OCI-LY7 (cell line): Measurements from ENCODE around the gene RPS4Y1. TPM values are rescaled to one million over a fixed set of nuclear protein-coding genes. Genes with fewer than 3 reads are reported as not detected.
"Not testable (repeated sequence)": the region's sequence is repeated elsewhere in the genome, so short reads cannot be mapped to it uniquely, and the experiment has no call there.

Experiments
- BruUV-seq: library from RNA; stranded (reverse); fragments of 400-500 nt; replicated peaks from 2 replicates; lab custom pipeline; 2021; lab: Mats Ljungman, UMichigan
- CTCF ChIA-PET: fragments of 300-600 bp; sonication (Branson Sonifier 250); formaldehyde crosslinking; loops from one replicate; lab custom pipeline; 2022; ENCODE audit warnings: antibody characterized with exemption; ENCODE audit not compliant: unreplicated experiment; lab: Charles Lee
- POLR2A ChIA-PET: fragments of 300-600 bp; sonication (Branson Sonifier 250); formaldehyde crosslinking; loops from one replicate; lab custom pipeline; 2022; ENCODE audit warnings: antibody characterized with exemption; lab: Charles Lee
- DNase-seq: peaks from one replicate; pipeline ENCODE4 v3.0.0-alpha.2; 2015; ENCODE audit warnings: low spot score
- H2AFZ ChIP-seq: fragments of 200-600 bp; sonication (generic), shearing (Covaris generic); 2 replicates; pipeline ENCODE4 v1.6.1; 2014; ENCODE audit warnings: mild to moderate bottlenecking, antibody characterized with exemption, low read length, moderate library complexity
- H3K27ac ChIP-seq: fragments of 200-600 bp; sonication (generic); 2 replicates; pipeline ENCODE4 v1.5.1; 2014; ENCODE audit warnings: mixed run types, low read depth, mild to moderate bottlenecking, moderate library complexity, low read length, inconsistent platforms; ENCODE audit not compliant: poor library complexity, severe bottlenecking
- H3K36me3 ChIP-seq: fragments of 200-600 bp; sonication (generic); 2 replicates; pipeline ENCODE4 v1.6.1; 2014; ENCODE audit warnings: mild to moderate bottlenecking, antibody characterized with exemption, low read length, moderate library complexity, mixed read lengths; ENCODE audit not compliant: insufficient read depth
- H3K4me1 ChIP-seq: fragments of 200-600 bp; sonication (generic); 2 replicates; pipeline ENCODE4 v1.5.1; 2014; ENCODE audit warnings: mild to moderate bottlenecking, low read length; ENCODE audit not compliant: insufficient read depth, poor library complexity, severe bottlenecking
- H3K4me2 ChIP-seq: fragments of 200-600 bp; sonication (generic); 2 replicates; pipeline ENCODE4 v1.6.1; 2014; ENCODE audit warnings: mild to moderate bottlenecking, low read length
- H3K4me3 ChIP-seq: fragments of 200-600 bp; sonication (generic); 2 replicates; pipeline ENCODE4 v1.5.1; 2014; ENCODE audit warnings: mild to moderate bottlenecking, low read depth, low read length; ENCODE audit not compliant: poor library complexity, severe bottlenecking
- H3K79me2 ChIP-seq: fragments of 200-600 bp; sonication (generic); 2 replicates; pipeline ENCODE4 v1.6.1; 2016; ENCODE audit warnings: low read depth, mild to moderate bottlenecking, low read length, moderate library complexity, mixed read lengths; ENCODE audit not compliant: insufficient read depth
- H3K9me2 ChIP-seq: fragments of 200-600 bp; sonication (generic); 2 replicates; pipeline ENCODE4 v1.6.1; 2016; ENCODE audit warnings: mild to moderate bottlenecking, low read length, mixed read lengths; ENCODE audit not compliant: insufficient read depth
- H3K9me3 ChIP-seq: fragments of 200-600 bp; sonication (generic); 2 replicates; pipeline ENCODE4 v1.6.1; 2014; ENCODE audit warnings: mild to moderate bottlenecking, mixed run types, low read length, mixed read lengths
- H4K20me1 ChIP-seq: fragments of 200-600 bp; sonication (generic); 2 replicates; pipeline ENCODE4 v1.6.1; 2014; ENCODE audit warnings: mild to moderate bottlenecking, antibody characterized with exemption, low read length, moderate library complexity, mixed read lengths; ENCODE audit not compliant: insufficient read depth
- EZH2phosphoT487 ChIP-seq: fragments of 200-600 bp; sonication (generic); IDR thresholded peaks from 2 replicates; pipeline ENCODE4 v1.6.1; 2018; ENCODE audit warnings: low read depth, borderline replicate concordance, mild to moderate bottlenecking, mixed run types, antibody characterized with exemption, low read length, moderate library complexity, mixed read lengths
- intact Hi-C: fragments of 100-400 bp; cut with micrococcal nuclease; formaldehyde crosslinking; loops from one replicate; pipeline ENCODE4 v1.10.0; 2022; ENCODE audit not compliant: unreplicated experiment
- total RNA-seq, 2 experiments: library from RNA; depleted of rRNA in 1 of 2; stranded (reverse); fragments of >200 nt in 1 of 2; shearing (Covaris generic) in 1 of 2; gene quantifications; 2 replicates each; pipeline ENCODE4 v1.2.3, GENCODE V29; 2014 to 2022
- TF ChIP-seq, protein P1 (sequence below): fragments of 200-600 bp; sonication (generic); conservative IDR thresholded peaks from 2 replicates; pipeline ENCODE4 v1.5.1; 2014; ENCODE audit warnings: mild to moderate bottlenecking, antibody characterized with exemption, low read length, moderate library complexity, mixed read lengths

The RPS4Y1 gene
- total RNA-seq, 2 experiments from 2014 or later, result 196 to 283 TPM

DNA sequence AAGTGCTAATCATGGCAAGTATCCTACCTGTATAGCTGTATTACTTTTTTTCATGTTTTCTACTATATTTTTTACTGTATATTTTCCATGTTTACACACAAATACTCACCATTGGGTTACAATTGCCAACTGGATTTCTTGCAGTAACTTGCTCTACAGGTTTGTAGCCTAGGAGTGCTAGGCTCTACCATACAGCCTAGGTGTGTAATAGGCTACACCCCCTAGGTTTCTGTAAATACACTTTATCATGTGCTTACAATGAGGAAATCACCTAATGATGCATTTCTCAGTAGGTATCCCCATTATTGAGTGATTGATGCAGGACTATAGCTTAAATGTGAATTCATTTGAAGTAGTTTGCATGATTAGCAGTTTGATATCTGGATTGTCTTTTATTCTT is 43.4 kb upstream of the RPS4Y1 start:
- Histone ChIP-seq H3K9me3 (no peaks in the 10 kb centered on the region), H3K9me2 (no peaks in the 10 kb centered on the region), H3K4me3 (no peak overlapping the region), H3K4me2 (no peak overlapping the region), H2AFZ (no peak overlapping the region), H3K36me3 (no peaks in the 10 kb centered on the region), H3K79me2 (no peaks in the 10 kb centered on the region), H3K4me1 (no peaks in the 10 kb centered on the region), H4K20me1 (no peaks in the 10 kb centered on the region), H3K27ac (no peak overlapping the region)
- ChIA-PET CTCF (no interaction called here), POLR2A (interaction anchor here (0.7 kb wide), 1 partner anchor 200 kb away, joined by 3 read pairs; no protein-coding TSS in a partner anchor)
- no peak for DNase-seq
- TF ChIP-seq, protein P1, sequence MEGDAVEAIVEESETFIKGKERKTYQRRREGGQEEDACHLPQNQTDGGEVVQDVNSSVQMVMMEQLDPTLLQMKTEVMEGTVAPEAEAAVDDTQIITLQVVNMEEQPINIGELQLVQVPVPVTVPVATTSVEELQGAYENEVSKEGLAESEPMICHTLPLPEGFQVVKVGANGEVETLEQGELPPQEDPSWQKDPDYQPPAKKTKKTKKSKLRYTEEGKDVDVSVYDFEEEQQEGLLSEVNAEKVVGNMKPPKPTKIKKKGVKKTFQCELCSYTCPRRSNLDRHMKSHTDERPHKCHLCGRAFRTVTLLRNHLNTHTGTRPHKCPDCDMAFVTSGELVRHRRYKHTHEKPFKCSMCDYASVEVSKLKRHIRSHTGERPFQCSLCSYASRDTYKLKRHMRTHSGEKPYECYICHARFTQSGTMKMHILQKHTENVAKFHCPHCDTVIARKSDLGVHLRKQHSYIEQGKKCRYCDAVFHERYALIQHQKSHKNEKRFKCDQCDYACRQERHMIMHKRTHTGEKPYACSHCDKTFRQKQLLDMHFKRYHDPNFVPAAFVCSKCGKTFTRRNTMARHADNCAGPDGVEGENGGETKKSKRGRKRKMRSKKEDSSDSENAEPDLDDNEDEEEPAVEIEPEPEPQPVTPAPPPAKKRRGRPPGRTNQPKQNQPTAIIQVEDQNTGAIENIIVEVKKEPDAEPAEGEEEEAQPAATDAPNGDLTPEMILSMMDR, result no peak
- TF ChIP-seq EZH2phosphoT487, result no peak
- intact Hi-C loops, result no loop called here
- no TSS peak for BruUV-seq

DNA sequence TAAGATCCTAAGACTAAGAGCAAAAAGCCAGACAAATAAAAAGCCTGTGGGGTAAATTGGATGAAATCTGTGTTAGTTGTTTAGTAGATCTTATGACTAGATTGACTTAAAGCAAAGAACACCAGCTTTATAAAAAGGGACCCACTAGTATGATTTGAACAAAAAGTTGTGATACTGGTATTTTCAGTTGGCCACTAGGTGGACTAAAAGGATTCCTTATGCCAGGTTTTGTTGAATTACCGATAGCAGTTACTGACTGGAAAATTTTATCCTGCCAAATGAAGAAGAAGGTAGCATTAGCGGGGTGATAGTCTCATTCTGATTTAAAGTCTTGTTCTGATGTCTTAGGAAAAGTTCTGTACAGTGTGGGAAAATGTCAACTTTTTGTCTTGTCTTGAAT is 41.2 kb upstream of the RPS4Y1 start:
- Histone ChIP-seq H3K4me2 (no peak overlapping the region), H2AFZ (no peak overlapping the region), H3K36me3 (no peaks in the 10 kb centered on the region), H3K4me1 (no peaks in the 10 kb centered on the region), H3K79me2 (no peaks in the 10 kb centered on the region), H3K4me3 (no peak overlapping the region), H3K9me2 (no peaks in the 10 kb centered on the region), H4K20me1 (no peaks in the 10 kb centered on the region), H3K27ac (no peak overlapping the region), H3K9me3 (no peaks in the 10 kb centered on the region)
- DNase-seq, result peak; percentile 20
- intact Hi-C loops, result no loop called here
- CTCF ChIA-PET, result no interaction called here
- BruUV-seq, result no TSS peak
- POLR2A ChIA-PET, result no interaction called here
- TF ChIP-seq, protein P1, result peak; percentile 67
- TF ChIP-seq EZH2phosphoT487, result no peak

DNA sequence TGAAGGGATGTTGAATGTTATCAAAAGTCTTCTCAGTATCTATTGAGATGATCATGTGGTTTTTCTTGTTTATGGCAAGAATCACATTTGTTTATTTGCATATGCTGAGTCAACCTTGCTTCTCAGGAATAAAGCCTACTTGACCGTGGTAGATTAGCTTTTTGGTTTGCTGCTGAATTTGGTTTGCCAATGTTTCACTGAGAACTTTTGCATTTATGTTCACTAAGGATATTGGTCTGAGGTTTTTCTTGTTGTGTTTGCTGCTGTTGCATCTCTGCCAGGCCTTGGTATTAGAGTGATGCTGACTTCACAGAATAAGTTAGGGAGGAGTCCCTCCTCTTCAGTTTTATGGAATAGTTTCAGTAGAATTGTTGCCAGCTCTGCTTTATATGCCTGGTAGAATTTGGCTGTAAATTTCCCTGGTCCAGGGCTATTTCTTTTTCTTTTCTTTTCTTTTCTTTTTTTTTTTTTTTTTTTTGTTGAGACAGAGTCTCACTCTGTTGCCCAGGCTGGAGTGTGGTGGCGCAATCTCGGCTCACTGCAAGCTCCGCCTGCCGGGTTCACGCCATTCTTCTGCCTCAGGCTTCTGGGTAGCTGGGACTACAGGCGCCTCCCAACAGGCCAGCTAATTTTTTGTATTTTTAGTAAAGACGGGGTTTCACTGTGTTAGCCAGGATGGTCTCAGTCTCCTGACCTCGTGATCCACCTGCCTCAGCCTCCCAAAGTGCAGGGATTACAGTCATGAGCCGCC is 24.1 kb upstream of the RPS4Y1 start:
- H3K4me3 ChIP-seq, H3K79me2 ChIP-seq, DNase-seq, H3K4me2 ChIP-seq, H2AFZ ChIP-seq, CTCF ChIA-PET, BruUV-seq, H3K9me3 ChIP-seq, H3K27ac ChIP-seq, H3K36me3 ChIP-seq, H3K9me2 ChIP-seq, H3K4me1 ChIP-seq, H4K20me1 ChIP-seq, intact Hi-C loops, POLR2A ChIA-PET: not testable (repeated sequence)
